DND-41 (cell line): ENCODE measurements around the gene GAB4.

ENCODE experiments used
- EZH2 ChIP-seq: IDR thresholded peaks from 3 replicates; pipeline ENCODE4 v1.6.1; 2012; ENCODE audit warnings: borderline replicate concordance, low read depth, mild to moderate bottlenecking, moderate library complexity, low read length, inconsistent platforms; ENCODE audit not compliant: severe bottlenecking
- TF ChIP-seq, protein P1 (sequence below): IDR thresholded peaks from 2 replicates; pipeline ENCODE4 v1.5.1; 2012; ENCODE audit warnings: borderline replicate concordance, low read length, moderate library complexity, mild to moderate bottlenecking; ENCODE audit not compliant: poor library complexity, severe bottlenecking; ENCODE audit errors: extremely low read depth

DNA sequence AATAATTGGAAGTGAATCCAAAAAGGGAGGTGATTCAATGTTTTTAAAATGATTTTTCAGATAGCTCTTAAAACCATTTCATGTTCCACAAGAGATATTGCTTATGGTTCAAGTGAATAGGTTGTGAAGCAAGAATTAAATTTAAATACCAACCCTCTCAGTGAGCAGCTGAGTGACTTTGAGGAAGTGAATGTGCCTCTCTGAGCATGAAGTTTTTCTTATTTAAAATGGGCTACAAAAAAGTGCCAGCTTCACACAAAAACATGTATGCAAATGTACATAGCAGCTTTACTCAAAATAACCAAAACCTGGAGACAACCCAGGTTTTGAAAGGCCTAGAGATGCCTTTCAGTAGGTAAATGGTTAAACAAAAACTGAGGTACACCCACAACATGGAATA, 35.5 kb upstream of the GAB4 start:
- TF ChIP-seq, protein P1, sequence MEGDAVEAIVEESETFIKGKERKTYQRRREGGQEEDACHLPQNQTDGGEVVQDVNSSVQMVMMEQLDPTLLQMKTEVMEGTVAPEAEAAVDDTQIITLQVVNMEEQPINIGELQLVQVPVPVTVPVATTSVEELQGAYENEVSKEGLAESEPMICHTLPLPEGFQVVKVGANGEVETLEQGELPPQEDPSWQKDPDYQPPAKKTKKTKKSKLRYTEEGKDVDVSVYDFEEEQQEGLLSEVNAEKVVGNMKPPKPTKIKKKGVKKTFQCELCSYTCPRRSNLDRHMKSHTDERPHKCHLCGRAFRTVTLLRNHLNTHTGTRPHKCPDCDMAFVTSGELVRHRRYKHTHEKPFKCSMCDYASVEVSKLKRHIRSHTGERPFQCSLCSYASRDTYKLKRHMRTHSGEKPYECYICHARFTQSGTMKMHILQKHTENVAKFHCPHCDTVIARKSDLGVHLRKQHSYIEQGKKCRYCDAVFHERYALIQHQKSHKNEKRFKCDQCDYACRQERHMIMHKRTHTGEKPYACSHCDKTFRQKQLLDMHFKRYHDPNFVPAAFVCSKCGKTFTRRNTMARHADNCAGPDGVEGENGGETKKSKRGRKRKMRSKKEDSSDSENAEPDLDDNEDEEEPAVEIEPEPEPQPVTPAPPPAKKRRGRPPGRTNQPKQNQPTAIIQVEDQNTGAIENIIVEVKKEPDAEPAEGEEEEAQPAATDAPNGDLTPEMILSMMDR: no peak
- no peak for TF ChIP-seq EZH2
